22Rv1 (cell line): ENCODE data around the gene SYMPK.

Experiments
- CTCF ChIP-seq: fragments of 450-650 bp; IDR thresholded peaks from 2 replicates; pipeline ENCODE4 v1.5.1; 2017; ENCODE audit warnings: mild to moderate bottlenecking
- ZFX ChIP-seq: fragments of 450-650 bp; IDR thresholded peaks from 2 replicates; pipeline ENCODE4 v1.6.1; 2017; ENCODE audit warnings: antibody characterized with exemption, borderline replicate concordance

- TF ChIP-seq CTCF = no peak
- TF ChIP-seq ZFX = no peak
Measured at GRCh38 chr19:45852145-45852750, 10.7 kb downstream of the SYMPK start.
